DMS79 treated with DMSO at 0.1 percent for 48 hours (cell line): ENCODE results near the gene BTBD9.

ENCODE experiments used
- DNase-seq: peaks from one replicate; lab custom pipeline; 2025; lab: John Stamatoyannopoulos, UW

The BTBD9 gene

GRCh38 chr6:38174806-38175495, 464.8 kb downstream of the BTBD9 start:
- no peak for DNase-seq

DNA sequence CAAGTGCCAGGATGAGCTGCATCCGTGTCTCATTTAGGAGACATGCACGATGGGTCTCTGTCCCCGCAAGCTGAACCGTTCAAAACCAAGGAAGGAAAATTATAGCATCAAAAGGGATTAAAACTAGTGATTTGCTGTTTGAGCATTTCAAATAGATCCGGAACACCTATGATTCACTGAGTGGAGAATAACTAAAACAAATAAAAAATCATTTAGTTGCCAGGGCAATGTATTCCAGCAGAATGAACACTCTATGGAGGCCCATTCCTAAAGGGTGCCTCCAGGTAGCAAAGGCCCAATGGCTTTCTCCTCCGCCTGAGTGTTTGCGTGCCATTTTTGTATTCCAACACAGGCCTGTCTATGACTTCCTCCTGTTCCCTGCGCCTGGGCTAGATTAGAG, 465.4 kb downstream of the BTBD9 start:
- DNase-seq, result no peak

DNA sequence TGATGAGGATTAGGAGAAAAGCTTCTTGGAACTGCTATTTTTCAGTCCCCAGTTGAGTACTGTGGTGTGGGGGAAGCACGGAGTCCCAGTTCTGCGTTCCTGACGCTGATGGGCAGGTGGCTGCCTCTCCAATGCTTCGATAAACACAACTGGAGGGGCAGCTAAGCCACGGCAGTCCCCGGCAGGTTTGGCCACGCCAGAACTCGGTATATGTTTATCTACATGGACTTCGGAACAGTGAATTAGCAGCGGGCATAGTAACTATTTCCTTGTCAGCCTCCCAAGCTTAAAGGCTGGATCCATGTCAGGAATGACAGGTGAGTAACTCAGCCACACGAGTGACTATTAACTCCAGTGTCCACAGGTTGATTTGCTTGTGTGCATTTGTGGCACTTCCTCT, 465.8 kb downstream of the BTBD9 start:
- DNase-seq, result no peak

DNA sequence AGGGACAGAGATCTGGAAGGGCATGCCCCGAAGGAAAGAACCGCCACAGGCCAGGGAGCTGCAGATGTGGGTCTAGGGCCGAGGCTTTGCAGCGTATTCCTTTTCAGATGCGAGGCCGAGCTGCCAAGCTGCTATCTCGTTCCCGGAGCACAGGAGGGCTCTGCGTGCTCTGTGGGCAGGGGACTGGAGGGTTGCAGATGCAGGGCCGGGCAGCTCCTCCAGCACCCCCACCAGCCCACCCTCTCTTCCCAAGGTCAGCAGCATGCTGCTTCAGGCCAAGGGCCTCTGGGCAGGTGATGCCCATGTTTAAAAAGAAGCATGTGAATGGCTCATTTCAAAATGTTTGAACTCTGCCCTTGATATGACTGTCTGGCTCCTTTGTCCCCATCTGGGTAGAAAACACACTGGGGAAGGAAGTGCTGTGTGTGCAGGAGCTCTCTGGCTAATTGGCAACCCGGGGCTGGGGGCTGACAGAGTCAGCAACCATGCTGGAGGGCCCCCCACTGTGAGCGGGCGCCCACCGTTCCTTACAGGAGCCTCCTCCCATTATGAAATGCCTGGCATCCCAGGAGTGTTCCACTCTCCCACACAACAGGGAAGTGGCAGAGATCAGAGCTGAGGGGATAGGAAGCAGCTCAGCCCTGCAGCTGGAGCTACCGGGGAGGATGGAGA, 466.9 kb downstream of the BTBD9 start:
- DNase-seq, result no peak

GRCh38 chr6:38171997-38172738, 467.6 kb downstream of the BTBD9 start:
- no peak for DNase-seq

GRCh38 chr6:38170666-38171355, 468.9 kb downstream of the BTBD9 start:
- peak; percentile 77 for DNase-seq

DNA sequence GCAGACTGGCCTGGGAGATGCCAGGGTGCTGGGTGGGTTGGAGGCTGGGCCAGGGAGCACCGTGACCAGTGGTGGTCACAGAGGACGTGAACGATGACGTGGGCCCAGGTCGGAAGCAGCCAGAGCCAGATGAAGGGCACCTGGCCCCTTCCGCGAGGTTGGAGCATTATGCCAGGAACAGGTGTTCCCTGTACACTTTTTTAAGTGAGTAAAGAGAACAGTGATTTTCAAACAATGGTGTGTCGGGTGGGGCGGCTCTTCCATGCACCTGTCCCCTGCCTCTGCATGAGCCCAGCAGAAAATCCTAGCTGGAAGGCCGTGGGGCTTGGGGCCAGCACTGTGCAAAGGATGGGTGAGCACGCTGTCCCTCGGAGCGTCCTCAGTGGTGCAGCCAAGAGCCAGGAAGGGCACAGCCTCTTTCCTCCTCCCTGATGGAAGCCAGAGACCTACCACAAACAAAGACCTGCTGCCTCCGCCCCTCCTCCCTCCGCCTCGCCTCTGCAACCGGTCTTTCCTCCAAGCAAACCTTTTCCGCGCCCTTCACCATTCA, 469.7 kb downstream of the BTBD9 start:
- peak; percentile 91 for DNase-seq

- peak; percentile 30 for DNase-seq
Measured at GRCh38 chr6:38169221-38169976, 470.3 kb downstream of the BTBD9 start.

- DNase-seq, result no peak
Measured at GRCh38 chr6:38168699-38169098, 471.0 kb downstream of the BTBD9 start.

GRCh38 chr6:38168126-38168525, 471.6 kb downstream of the BTBD9 start:
- no peak for DNase-seq

GRCh38 chr6:38167598-38167997, 472.1 kb downstream of the BTBD9 start:
- no peak for DNase-seq

GRCh38 chr6:38166411-38167240, 473.1 kb downstream of the BTBD9 start:
- DNase-seq, result no peak

- DNase-seq, result no peak
Measured at GRCh38 chr6:38164671-38165108, 475.0 kb downstream of the BTBD9 start.

GRCh38 chr6:38164131-38164481, 475.6 kb downstream of the BTBD9 start:
- DNase-seq, result no peak

DNA sequence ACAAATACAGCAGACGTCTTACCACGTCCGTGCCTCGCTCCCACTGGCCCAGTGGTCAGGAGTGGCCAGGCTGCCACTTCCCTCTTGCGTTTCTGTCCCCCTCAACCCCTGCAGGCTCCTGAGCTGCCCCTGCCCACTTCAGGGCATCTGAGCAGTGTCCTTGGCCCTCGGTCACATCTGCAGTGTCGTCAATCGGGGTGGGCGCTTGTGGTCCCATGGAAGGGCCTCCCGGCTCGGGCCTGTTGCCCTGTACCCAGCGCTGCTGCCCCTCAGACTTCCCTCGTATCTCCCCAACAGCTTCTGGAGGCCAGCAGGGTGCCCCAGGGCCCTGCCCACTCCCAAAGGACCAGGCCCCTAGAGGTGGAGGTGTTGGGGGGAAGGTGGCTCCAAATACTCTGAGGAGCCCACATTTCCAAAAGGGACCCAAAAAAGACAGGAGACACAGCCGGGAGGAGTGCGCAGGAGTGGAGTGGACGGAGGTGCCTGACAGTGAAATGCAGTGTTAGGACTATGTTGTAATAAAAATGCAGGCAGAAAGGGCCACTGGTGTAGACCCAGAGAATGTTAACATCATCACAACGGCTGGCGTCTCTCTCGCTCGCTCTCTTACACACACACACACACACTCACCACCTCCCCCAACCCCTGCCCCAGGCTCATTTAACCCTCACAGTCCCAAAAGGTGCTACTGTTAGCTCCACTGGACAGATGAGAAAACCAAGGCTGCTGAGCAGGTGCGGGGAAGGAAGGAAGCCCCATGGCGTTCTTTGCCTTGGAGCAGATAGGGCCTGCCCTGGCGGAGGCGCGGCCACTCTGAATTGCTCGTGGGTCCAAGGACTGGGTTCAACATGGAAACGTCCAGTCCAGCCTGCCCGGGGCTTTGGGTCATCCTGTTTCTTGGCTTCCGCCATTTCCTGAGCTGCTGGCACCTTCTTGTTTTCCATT, 476.3 kb downstream of the BTBD9 start:
- no peak for DNase-seq

DNA sequence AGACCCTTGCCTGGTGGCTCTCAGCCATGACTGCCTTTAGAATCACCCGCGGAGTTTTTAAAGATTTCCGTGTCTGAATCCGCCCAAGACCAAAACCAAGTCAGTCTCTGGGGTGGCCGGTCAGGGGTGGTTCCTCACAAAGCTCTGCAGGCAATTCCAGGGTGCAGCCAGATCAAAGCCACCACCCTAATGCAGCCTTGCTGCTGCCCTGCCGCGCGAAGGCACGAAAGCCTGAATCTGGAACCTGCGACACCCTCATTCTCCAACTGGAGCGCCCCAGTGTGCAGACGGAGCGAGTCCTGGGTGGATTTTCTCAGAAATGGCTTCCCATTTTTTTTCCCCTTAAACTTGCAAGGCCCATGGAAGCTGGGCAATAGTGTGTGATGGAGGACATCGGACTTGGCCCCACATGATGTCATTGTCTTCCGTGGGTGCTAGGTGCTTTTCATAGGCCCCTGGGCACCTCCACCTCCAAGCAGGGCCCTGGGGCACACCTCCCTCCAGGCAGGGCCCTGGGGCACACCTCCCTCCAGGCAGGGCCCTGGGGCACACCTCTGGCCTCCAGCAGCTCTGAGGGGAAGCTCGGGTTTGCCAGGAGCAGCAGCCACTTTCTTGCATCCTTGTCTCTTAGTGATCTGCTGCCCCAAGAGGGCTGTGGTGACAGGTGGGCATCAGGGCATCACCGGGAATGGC, 477.1 kb downstream of the BTBD9 start:
- DNase-seq, result no peak

GRCh38 chr6:38161754-38162492, 477.8 kb downstream of the BTBD9 start:
- DNase-seq, result no peak

DNA sequence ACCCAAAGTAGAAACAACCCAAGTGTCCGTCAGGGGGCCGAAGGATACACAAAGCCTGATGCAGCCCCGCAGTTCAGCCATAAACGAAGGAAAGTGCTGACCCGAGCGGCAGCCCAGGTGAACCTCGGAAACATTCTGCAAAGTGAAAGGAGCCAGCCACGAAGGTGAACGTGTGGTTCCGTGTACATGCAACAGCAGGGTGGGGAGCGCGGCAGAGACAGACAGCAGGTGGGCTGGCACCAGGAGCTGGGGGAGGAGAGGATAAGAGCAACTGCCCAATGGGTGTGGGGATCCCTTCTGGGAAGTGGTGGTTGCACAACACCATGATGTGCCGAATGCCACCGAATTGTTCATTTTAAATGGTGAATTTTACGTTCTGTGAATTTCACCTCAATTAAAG, 478.4 kb downstream of the BTBD9 start:
- DNase-seq, result no peak
